Activated T-helper 2 cell treated with anti-CD3 and anti-CD28 coated beads, Interferon-gamma antibody, Interleukin-2, Interleukin-4, amounts not matched to agents 10 μg/mL and 5 μg/mL and 100 μg/mL, durations not matched to agents 14 hours and 24 hours and 36 hours (primary cell): ENCODE measurements around the gene CPLX3. TPM values are rescaled to one million over a fixed set of nuclear protein-coding genes. Genes with fewer than 3 reads are reported as not detected.
"Not testable (repeated sequence)": the region's sequence is repeated elsewhere in the genome, so short reads cannot be mapped to it uniquely, and the experiment has no call there.

Source experiments
- DNase-seq: peaks from one replicate; pipeline ENCODE4 v3.0.0; 2021; ENCODE audit warnings: low spot score
- H3K27ac Mint-ChIP-seq: one replicate; pipeline ENCODE4 v1.8.0; 2021; ENCODE audit warnings: mixed read lengths
- H3K27me3 Mint-ChIP-seq: one replicate; pipeline ENCODE4 v1.8.0; 2021; ENCODE audit warnings: low read depth, mixed read lengths
- H3K36me3 Mint-ChIP-seq: one replicate; pipeline ENCODE4 v1.8.0; 2021; ENCODE audit warnings: low read depth, mixed read lengths
- H3K4me1 Mint-ChIP-seq: one replicate; pipeline ENCODE4 v1.8.0; 2021; ENCODE audit warnings: low read depth, mixed read lengths
- H3K4me3 Mint-ChIP-seq: one replicate; pipeline ENCODE4 v1.8.0; 2021; ENCODE audit warnings: low read depth, mild to moderate bottlenecking, moderate library complexity, mixed read lengths
- H3K9me3 Mint-ChIP-seq: one replicate; pipeline ENCODE4 v1.8.0; 2021; ENCODE audit warnings: mixed read lengths
- intact Hi-C: fragments of 100-400 bp; cut with micrococcal nuclease; formaldehyde crosslinking; loops from one replicate; pipeline ENCODE4 v1.15.1; 2023
- total RNA-seq: library from RNA; stranded (reverse); gene quantifications from 2 replicates; pipeline ENCODE4 v1.2.3, GENCODE V29; 2022

Gene CPLX3
- total RNA-seq, 1 donor from 2014 or later, result 0.16 TPM

- intact Hi-C loops, result loop anchor here (5.0 to 10.0 kb wide), 6 partner anchors 153 to 840 kb away; partner anchors contain the start of genes ARID3B, COX5A, PML and RPP25
- no peaks in the 10 kb centered on the region for H3K9me3 Mint-ChIP-seq
- peak overlapping the region; percentile 94 for H3K27ac Mint-ChIP-seq
- no peaks in the 10 kb centered on the region for H3K27me3 Mint-ChIP-seq
- peak overlapping the region; percentile 92 for H3K4me3 Mint-ChIP-seq
- peaks cover 59% of the 10 kb centered on the region for H3K4me1 Mint-ChIP-seq
- peaks cover 56% of the 10 kb centered on the region for H3K36me3 Mint-ChIP-seq
- no peak for DNase-seq
These were observed 41.8 kb upstream of the CPLX3 start for GRCh38 chr15:74784426-74785193.

DNA sequence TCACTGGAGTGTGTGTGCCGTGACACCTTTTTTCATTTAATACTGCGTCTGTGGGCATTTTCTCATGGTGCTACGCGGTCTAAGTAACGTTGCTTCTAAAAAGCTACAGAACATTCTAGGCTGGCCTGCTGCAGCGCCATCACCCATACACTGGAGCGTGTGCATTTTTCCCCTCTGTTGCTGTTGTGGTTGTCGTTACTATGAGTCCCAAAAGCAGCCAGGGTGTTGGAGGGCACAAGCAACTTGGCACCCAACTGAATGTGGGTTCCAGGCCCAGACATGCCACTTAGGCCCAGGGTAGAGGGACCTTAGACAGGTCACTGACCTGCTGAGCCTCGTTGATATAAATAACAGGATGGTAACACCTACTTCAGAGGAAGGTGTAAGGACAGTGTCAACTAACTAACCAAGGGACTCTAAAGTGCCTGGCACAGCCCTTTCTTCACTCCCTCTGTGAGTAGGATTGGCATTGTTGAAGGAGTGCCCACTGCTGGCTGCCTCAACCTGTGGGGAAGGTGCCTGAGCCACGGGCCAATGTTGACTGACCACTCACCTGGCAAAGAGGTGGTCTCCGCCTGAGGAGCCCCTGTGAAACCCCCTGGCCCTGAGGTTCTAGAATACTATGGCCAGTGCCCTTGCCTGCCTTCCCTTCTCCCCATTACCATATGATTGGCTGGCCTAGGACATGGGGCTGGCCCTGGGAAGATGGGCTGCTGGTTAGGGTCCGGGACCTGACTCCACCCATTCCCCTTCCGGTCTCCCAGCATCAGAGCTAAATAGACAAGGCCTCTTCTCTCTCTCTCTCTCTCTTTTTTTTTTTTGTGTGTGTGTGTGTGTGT, 41.0 kb upstream of the CPLX3 start:
- peak; percentile 58 for DNase-seq
- Mint-ChIP-seq H3K27me3 (no peaks in the 10 kb centered on the region), H3K27ac (peak overlapping the region; percentile 94), H3K36me3 (peaks cover 59% of the 10 kb centered on the region), H3K4me1 (peaks cover 58% of the 10 kb centered on the region), H3K4me3 (peak overlapping the region; percentile 92), H3K9me3 (no peaks in the 10 kb centered on the region)
- intact Hi-C loops, result loop anchor here (5.0 to 10.0 kb wide), 6 partner anchors 152 to 839 kb away; partner anchors contain the start of genes ARID3B, COX5A, PML and RPP25

- H3K27me3 Mint-ChIP-seq, H3K9me3 Mint-ChIP-seq, DNase-seq: not testable (repeated sequence)
- H3K4me1 Mint-ChIP-seq, result peaks cover 57% of the 10 kb centered on the region
- H3K4me3 Mint-ChIP-seq, result peak overlapping the region; percentile 92
- H3K27ac Mint-ChIP-seq, result peak overlapping the region; percentile 94
- peaks cover 66% of the 10 kb centered on the region for H3K36me3 Mint-ChIP-seq
- intact Hi-C loops, result loop anchor here (5.0 to 10.0 kb wide), 6 partner anchors 151 to 839 kb away; partner anchors contain the start of genes ARID3B, COX5A, PML and RPP25
These were observed 40.3 kb upstream of the CPLX3 start for GRCh38 chr15:74786081-74786480.

DNA sequence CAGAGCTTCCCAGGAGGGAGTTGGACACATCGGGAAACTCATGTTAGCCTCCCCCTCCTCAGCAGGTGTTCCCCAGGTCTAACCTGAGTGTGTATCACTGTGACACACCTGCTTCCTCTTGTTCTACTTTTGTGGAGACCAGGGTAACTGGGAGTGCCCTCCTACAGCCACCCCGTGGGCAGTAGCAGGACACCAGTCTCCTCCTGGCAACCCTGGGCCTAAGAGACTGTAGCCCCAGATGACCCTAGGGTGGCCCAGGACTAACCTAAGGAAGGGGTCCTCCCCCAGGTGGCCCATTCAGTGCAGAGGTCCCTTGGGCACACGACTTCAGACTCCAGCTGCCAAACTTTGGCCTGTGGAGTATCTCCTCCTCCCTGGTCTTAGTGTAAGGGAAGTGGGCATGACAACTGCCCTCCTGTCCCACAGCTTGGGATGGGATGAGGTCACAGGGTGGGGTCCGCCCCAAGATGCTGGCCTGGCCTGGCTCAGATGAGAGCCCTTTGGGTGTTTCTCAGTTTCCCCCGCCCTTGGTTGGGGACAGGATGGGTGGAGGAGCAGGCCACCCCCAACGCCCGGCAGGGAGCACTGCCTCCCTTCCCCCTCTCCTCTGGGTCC, 39.8 kb upstream of the CPLX3 start:
- Mint-ChIP-seq H3K27ac (peak overlapping the region; percentile 97), H3K4me1 (peaks cover 57% of the 10 kb centered on the region), H3K4me3 (peak overlapping the region; percentile 92), H3K27me3 (no peaks in the 10 kb centered on the region), H3K36me3 (peaks cover 71% of the 10 kb centered on the region), H3K9me3 (no peaks in the 10 kb centered on the region)
- intact Hi-C loops, result loop anchor here (5.0 to 10.0 kb wide), 6 partner anchors 151 to 838 kb away; partner anchors contain the start of genes ARID3B, COX5A, PML and RPP25
- DNase-seq, result no peak

GRCh38 chr15:74787251-74788041, 39.0 kb upstream of the CPLX3 start:
- peak; percentile 91 for DNase-seq
- peaks cover 77% of the 10 kb centered on the region for H3K36me3 Mint-ChIP-seq
- H3K9me3 Mint-ChIP-seq, result no peaks in the 10 kb centered on the region
- H3K4me3 Mint-ChIP-seq, result peak overlapping the region; percentile 92
- peaks cover 65% of the 10 kb centered on the region for H3K4me1 Mint-ChIP-seq
- intact Hi-C loops, result loop anchor here (1.0 to 10.0 kb wide), 8 partner anchors 7 to 837 kb away; partner anchors contain the start of genes ARID3B, COX5A, PML and RPP25
- H3K27ac Mint-ChIP-seq, result peak overlapping the region; percentile 97
- H3K27me3 Mint-ChIP-seq, result no peaks in the 10 kb centered on the region

GRCh38 chr15:74788042-74788682, 38.3 kb upstream of the CPLX3 start:
- no peaks in the 10 kb centered on the region for H3K27me3 Mint-ChIP-seq
- H3K27ac Mint-ChIP-seq, result peak overlapping the region; percentile 97
- H3K36me3 Mint-ChIP-seq, result peaks cover 71% of the 10 kb centered on the region
- intact Hi-C loops, result loop anchor here (1.0 to 10.0 kb wide), 8 partner anchors 8 to 837 kb away; partner anchors contain the start of genes ARID3B, COX5A, PML and RPP25
- DNase-seq, result no peak
- peak overlapping the region; percentile 92 for H3K4me3 Mint-ChIP-seq
- peaks cover 71% of the 10 kb centered on the region for H3K4me1 Mint-ChIP-seq
- H3K9me3 Mint-ChIP-seq, result no peaks in the 10 kb centered on the region

DNA sequence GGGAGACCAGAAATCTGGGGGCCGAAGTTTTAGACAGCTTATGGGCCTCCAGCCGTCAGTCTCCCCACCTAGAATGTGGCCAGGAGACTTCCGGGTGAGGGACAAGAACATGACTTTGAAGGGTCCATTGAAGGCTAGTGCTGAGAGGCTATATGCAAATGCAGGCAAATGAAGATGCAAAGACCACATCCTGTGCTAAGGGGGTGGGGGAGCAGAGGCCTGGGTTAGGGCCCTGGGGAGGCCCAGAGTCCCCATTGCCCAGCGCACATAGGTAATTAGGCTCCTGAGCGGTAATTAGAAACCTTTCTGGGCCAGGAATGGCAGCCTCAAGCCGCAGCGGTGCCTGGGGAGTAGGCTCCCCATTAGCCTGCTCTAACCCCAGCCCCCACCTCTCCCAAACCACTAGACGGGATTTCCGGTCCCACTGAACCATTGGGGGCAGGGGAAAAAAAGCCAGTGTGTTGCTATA, 37.7 kb upstream of the CPLX3 start:
- Mint-ChIP-seq H3K27ac (peak overlapping the region; percentile 97), H3K36me3 (peaks cover 66% of the 10 kb centered on the region), H3K4me1 (peaks cover 76% of the 10 kb centered on the region), H3K9me3 (no peaks in the 10 kb centered on the region), H3K4me3 (peak overlapping the region; percentile 92), H3K27me3 (no peaks in the 10 kb centered on the region)
- intact Hi-C loops, result loop anchor here (1.0 to 10.0 kb wide), 8 partner anchors 8 to 836 kb away; partner anchors contain the start of genes ARID3B, COX5A, PML and RPP25
- DNase-seq, result peak; percentile 65

- intact Hi-C loops, result loop anchor here (2.0 to 10.0 kb wide), 7 partner anchors 56 to 836 kb away; partner anchors contain the start of genes ARID3B, COX5A, PML and RPP25
- Mint-ChIP-seq H3K9me3 (no peaks in the 10 kb centered on the region), H3K36me3 (peaks cover 63% of the 10 kb centered on the region), H3K27ac (peak overlapping the region; percentile 97), H3K4me3 (peak overlapping the region; percentile 92), H3K27me3 (no peaks in the 10 kb centered on the region), H3K4me1 (peaks cover 76% of the 10 kb centered on the region)
- no peak for DNase-seq
These were observed 37.2 kb upstream of the CPLX3 start for GRCh38 chr15:74789171-74789631.

DNA sequence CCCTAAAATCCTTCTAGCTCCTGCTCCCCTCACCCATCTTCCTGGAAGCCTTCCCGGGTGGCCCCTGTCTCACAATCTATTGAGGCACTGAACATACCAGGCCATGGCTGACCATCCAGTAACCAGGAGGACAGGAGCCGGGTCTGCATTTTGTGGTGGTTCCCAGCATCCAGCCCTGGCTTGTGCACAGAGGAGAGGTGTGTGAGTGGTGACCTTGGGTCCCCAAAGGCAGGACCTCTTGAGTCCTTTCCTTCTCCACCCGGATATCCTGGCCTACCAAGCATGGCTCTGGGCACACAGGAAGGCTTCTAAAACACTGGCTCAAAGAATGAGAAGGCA, 36.7 kb upstream of the CPLX3 start:
- H3K4me3 Mint-ChIP-seq, result peak overlapping the region; percentile 92
- DNase-seq, result no peak
- intact Hi-C loops, result loop anchor here (2.0 to 10.0 kb wide), 7 partner anchors 55 to 835 kb away; partner anchors contain the start of genes ARID3B, COX5A, PML and RPP25
- H3K27me3 Mint-ChIP-seq, result no peaks in the 10 kb centered on the region
- H3K4me1 Mint-ChIP-seq, result peaks cover 77% of the 10 kb centered on the region
- H3K9me3 Mint-ChIP-seq, result no peaks in the 10 kb centered on the region
- H3K36me3 Mint-ChIP-seq, result peaks cover 61% of the 10 kb centered on the region
- H3K27ac Mint-ChIP-seq, result peak overlapping the region; percentile 97

DNA sequence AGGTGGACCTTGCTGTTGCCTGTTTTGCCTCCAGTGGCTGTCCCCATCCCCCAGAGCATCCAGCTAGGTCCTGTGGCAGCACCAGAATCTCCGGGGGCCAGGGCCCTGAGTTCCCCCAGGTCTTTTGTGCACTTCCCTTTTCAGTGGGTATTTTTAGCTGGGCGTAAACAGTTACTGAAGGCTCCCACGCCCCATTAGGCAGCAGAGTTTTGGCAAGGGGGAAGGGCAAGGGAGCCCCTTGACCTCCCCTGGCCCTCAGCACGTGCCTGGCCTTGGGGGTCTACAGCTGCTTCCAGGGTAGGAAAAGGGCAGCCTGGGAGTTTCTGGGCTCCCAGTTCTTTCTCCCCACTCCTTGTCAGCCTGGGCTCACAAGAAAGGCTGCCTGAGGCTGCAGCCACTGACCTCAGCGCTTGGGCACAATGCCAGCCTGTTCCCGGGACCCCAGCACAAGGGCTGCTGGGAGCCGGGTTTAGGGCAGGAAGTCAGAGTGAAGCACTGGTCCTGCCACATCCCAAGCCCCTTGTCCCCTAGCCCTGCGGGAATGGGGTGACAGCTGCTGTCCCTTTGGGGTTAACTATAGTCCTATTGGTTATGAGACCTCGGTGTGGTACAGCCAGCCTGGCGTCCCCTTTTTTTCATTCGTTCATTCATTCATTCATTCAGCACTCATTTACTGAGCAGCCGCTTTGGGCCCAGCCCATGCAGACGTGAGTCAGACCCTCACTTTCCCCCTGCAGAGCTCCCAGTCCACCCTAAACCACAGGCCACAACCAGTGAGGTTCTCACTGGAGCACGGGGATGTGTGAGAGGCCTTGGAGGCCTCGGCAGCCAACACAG, 36.1 kb upstream of the CPLX3 start:
- DNase-seq, result no peak
- H3K4me1 Mint-ChIP-seq, result peaks cover 78% of the 10 kb centered on the region
- peak overlapping the region; percentile 92 for H3K4me3 Mint-ChIP-seq
- H3K27me3 Mint-ChIP-seq, result no peaks in the 10 kb centered on the region
- intact Hi-C loops, result no loop called here
- H3K27ac Mint-ChIP-seq, result peak overlapping the region; percentile 97
- H3K36me3 Mint-ChIP-seq, result peaks cover 61% of the 10 kb centered on the region
- H3K9me3 Mint-ChIP-seq, result no peaks in the 10 kb centered on the region
